K562 (cell line): ENCODE results near the gene SCAP. TPM values are rescaled to one million over a fixed set of nuclear protein-coding genes. Genes with fewer than 3 reads are reported as not detected.

ENCODE experiments used
- AFF1 ChIP-seq, 2 experiments: fragments of 450-650 bp; IDR thresholded peaks; 2 replicates each; pipeline ENCODE4 v1.6.1; 2018; ENCODE audit warnings: mild to moderate bottlenecking in 2 of 2, low read depth in 1 of 2; ENCODE audit not compliant: partially characterized antibody in 2 of 2
- ARNT ChIP-seq, 2 experiments: fragments of 450-650 bp; IDR thresholded peaks; 2 replicates each; pipeline ENCODE4 v1.6.1; 2016; ENCODE audit warnings: mild to moderate bottlenecking in 1 of 2
- BRD9 ChIP-seq: fragments of 450-650 bp; IDR thresholded peaks from 2 replicates; pipeline ENCODE4 v1.6.1; 2018; ENCODE audit warnings: low read depth; ENCODE audit not compliant: partially characterized antibody
- CBFA2T3 ChIP-seq: fragments of 450-650 bp; IDR thresholded peaks from 2 replicates; pipeline ENCODE4 v1.6.1; 2017
- CBFB ChIP-seq: sonication (generic); formaldehyde crosslinking; IDR thresholded peaks from 2 replicates; pipeline ENCODE4 v1.4.0; 2020; ENCODE audit warnings: mild to moderate bottlenecking, missing genetic modification reagents
- CREM ChIP-seq: IDR thresholded peaks from 2 replicates; pipeline ENCODE4 v1.6.1; 2014; ENCODE audit warnings: antibody characterized with exemption, low read depth
- E2F1 ChIP-seq: sonication (generic); formaldehyde crosslinking; IDR thresholded peaks from 2 replicates; pipeline ENCODE4 v1.8.1; 2023; ENCODE audit warnings: mild to moderate bottlenecking, missing genetic modification reagents, moderate library complexity
- E2F3 ChIP-seq: fragments of 250-450 bp; sonication (Bioruptor Pico); IDR thresholded peaks from 2 replicates; pipeline ENCODE4 v1.4.0; 2020; ENCODE audit warnings: mild to moderate bottlenecking
- E4F1 ChIP-seq: fragments of 250-450 bp; sonication (Bioruptor Pico); IDR thresholded peaks from 2 replicates; pipeline ENCODE4 v1.5.0; 2021; ENCODE audit warnings: mild to moderate bottlenecking, borderline replicate concordance
- EWSR1 ChIP-seq: fragments of 450-650 bp; IDR thresholded peaks from 2 replicates; pipeline ENCODE4 v1.6.1; 2018; ENCODE audit warnings: borderline replicate concordance, mild to moderate bottlenecking, low read depth, moderate library complexity; ENCODE audit not compliant: partially characterized antibody
- HMG20B ChIP-seq: fragments of 250-450 bp; sonication (Bioruptor Pico); IDR thresholded peaks from 2 replicates; pipeline ENCODE4 v1.5.0; 2021; ENCODE audit warnings: mild to moderate bottlenecking
- KAT2B ChIP-seq: IDR thresholded peaks from one replicate; pipeline ENCODE4 v1.6.1; 2012; ENCODE audit warnings: low read depth, mild to moderate bottlenecking, control low read depth, inconsistent platforms, low read length, moderate library complexity
- LARP7 ChIP-seq: fragments of 450-650 bp; IDR thresholded peaks from 2 replicates; pipeline ENCODE4 v1.6.1; 2016
- NCOA6 ChIP-seq: fragments of 450-650 bp; IDR thresholded peaks from 2 replicates; pipeline ENCODE4 v1.6.1; 2017; ENCODE audit warnings: mild to moderate bottlenecking
- POLR2H ChIP-seq: IDR thresholded peaks from 2 replicates; pipeline ENCODE4 v1.6.1; 2016; ENCODE audit warnings: missing genetic modification characterization, low read depth, mild to moderate bottlenecking, control low read depth, missing compliant biosample characterization, moderate library complexity
- PRPF4 ChIP-seq: fragments of 200-400 bp; formaldehyde crosslinking; IDR thresholded peaks from one replicate; pipeline ENCODE4 v1.6.1; 2017; ENCODE audit warnings: low read length, low read depth, mild to moderate bottlenecking; ENCODE audit not compliant: insufficient read depth, poor library complexity, severe bottlenecking
- RBM34 ChIP-seq: fragments of 200-400 bp; formaldehyde crosslinking; IDR thresholded peaks from 2 replicates; pipeline ENCODE4 v1.6.1; 2018; ENCODE audit warnings: low read length, borderline replicate concordance; ENCODE audit not compliant: insufficient read depth
- SIX5 ChIP-seq, 2 experiments: IDR thresholded peaks; 2 replicates each; pipeline ENCODE4 v1.6.1; 2011; ENCODE audit warnings: low read length in 2 of 2, borderline replicate concordance in 1 of 2, low read depth in 1 of 2, mild to moderate bottlenecking in 1 of 2, moderate library complexity in 1 of 2; ENCODE audit not compliant: insufficient read depth in 1 of 2
- ZFPM2 ChIP-seq: fragments of 250-450 bp; sonication (Bioruptor Pico); IDR thresholded peaks from 2 replicates; pipeline ENCODE4 v1.5.1; 2022; ENCODE audit warnings: mild to moderate bottlenecking
- ZNF146 ChIP-seq: IDR thresholded peaks from one replicate; pipeline ENCODE4 v1.6.1; 2018; ENCODE audit warnings: missing compliant biosample characterization; ENCODE audit not compliant: unreplicated experiment
- ZNF717 ChIP-seq: fragments of 250-450 bp; sonication (Bioruptor Pico); IDR thresholded peaks from 2 replicates; pipeline ENCODE4 v1.5.0; 2021
- ZSCAN32 ChIP-seq: fragments of 450-650 bp; formaldehyde crosslinking; IDR thresholded peaks from 2 replicates; pipeline ENCODE4 v1.4.0; 2020; ENCODE audit warnings: mild to moderate bottlenecking, moderate library complexity
- polyA plus RNA-seq, 8 experiments: library from polyadenylated mRNA; depleted of rRNA in 4 of 8; stranded (reverse) in 5 of 8; unstranded in 3 of 8; fragments of >200 nt; fragmentation: Nextera tagmentation in 2 of 8; fragmentation: Illumina TruSeq in 1 of 8; extraction: Ambion mirVana in 2 of 8; extraction: Trizol in 1 of 8; gene quantifications; 2 replicates each; pipeline versions ENCODE4 v1.2.1 to v1.2.3, GENCODE V29; 2011 to 2014; ENCODE audit warnings: inconsistent platforms in 1 of 8, missing spikeins in 1 of 8
- total RNA-seq, 7 experiments: library from RNA; depleted of rRNA in 6 of 7; stranded (reverse); fragments of >200 nt in 6 of 7; fragmentation: Illumina TruSeq in 2 of 7; extraction: Trizol in 2 of 7; gene quantifications; 2 replicates each; pipeline versions ENCODE4 v1.2.1 to v1.2.3, GENCODE V29; 2011 to 2021; ENCODE audit warnings: low replicate concordance in 1 of 7

The SCAP gene
- total and polyA plus RNA-seq, 9 of the 15 experiments (the other 6 are each of a cell fraction or from before 2014, with no cell fraction given), result 2.6 to 104 (median 37.8) TPM

GRCh38 chr3:47379411-47379899, 96.3 kb downstream of the SCAP start (continued):
- TF ChIP-seq NCOA6 (no peak), E2F1 (no peak), AFF1 (IDR thresholded peaks at IDR 0.05; ENCODE audit: low read depth in 1 of 2, partially characterized antibody in 2 of 2) (no peak), PRPF4 (no peak), ZNF717 (CRISPR knock-in tag) (no peak), ZNF146 (CRISPR knock-in tag) (no peak), ZFPM2 (CRISPR knock-in tag) (no peak), ZSCAN32 (no peak), CBFB (CRISPR knock-in tag) (no peak), EWSR1 (no peak), CBFA2T3 (0 out of 2 replicates have a peak, but pooled peaks have one; percentile 25), CREM (peak; percentile 12; the same call in 1 of the 2 replicates), LARP7 (no peak), POLR2H (no peak), RBM34 (no peak), ARNT (IDR thresholded peaks at IDR 0.05) (no peak), BRD9 (no peak), E4F1 (CRISPR knock-in tag) (no peak), SIX5 (IDR thresholded peaks at IDR 0.05; ENCODE audit: borderline replicate concordance in 1 of 2, insufficient read depth in 1 of 2, low read depth in 1 of 2, low read length in 2 of 2) (no peak), KAT2B (no peak), HMG20B (CRISPR knock-in tag) (no peak), E2F3 (CRISPR knock-in tag) (no peak)
